Lung (tissue), 12 donors: ENCODE data around the gene CLK2. TPM values are rescaled to one million over a fixed set of nuclear protein-coding genes. Genes with fewer than 3 reads are reported as not detected.
A peak's percentile ranks its signal among the peaks of the same experiment; 100 is the strongest.

Source experiments
- ATAC-seq: fragments of 200-7000 bp; cut with Tn5 transposase; one replicate; pipeline ENCODE4 v1.9.1; 2020; ENCODE audit warnings: moderate number of reproducible peaks; ENCODE audit not compliant: insufficient read depth, low FRiP score
- DNase-seq, 3 donors: peaks; one replicate each; pipeline ENCODE4 v3.0.0-alpha.2; 2013 to 2017
- H3K27ac ChIP-seq, 2 donors: one replicate each; pipeline ENCODE4 v1.5.1; 2013; ENCODE audit warnings: mild to moderate bottlenecking in 2 of 2, moderate library complexity in 2 of 2, control low read depth in 1 of 2, inconsistent platforms in 1 of 2, low read depth in 1 of 2, low read length in 1 of 2
- H3K27me3 ChIP-seq, 3 donors: one replicate each; pipeline ENCODE4 v1.5.1; 2013; ENCODE audit warnings: low read length in 2 of 3; ENCODE audit not compliant: control insufficient read depth in 3 of 3, insufficient read depth in 3 of 3
- H3K36me3 ChIP-seq, 4 donors: one replicate each; pipeline ENCODE4 v1.5.1; 2013; ENCODE audit warnings: low read length in 4 of 4, mild to moderate bottlenecking in 1 of 4, moderate library complexity in 1 of 4; ENCODE audit not compliant: control insufficient read depth in 4 of 4, insufficient read depth in 4 of 4
- H3K4me1 ChIP-seq, 5 donors: one replicate each; pipeline ENCODE4 v1.5.1; 2013; ENCODE audit warnings: low read length in 5 of 5, mild to moderate bottlenecking in 2 of 5, moderate library complexity in 1 of 5; ENCODE audit not compliant: control insufficient read depth in 5 of 5, insufficient read depth in 5 of 5
- H3K4me3 ChIP-seq: one replicate; pipeline ENCODE4 v1.5.1; 2013; ENCODE audit warnings: mild to moderate bottlenecking, control low read depth, moderate library complexity
- H3K9ac ChIP-seq, 2 donors: one replicate each; pipeline ENCODE4 v1.5.1; 2013; ENCODE audit warnings: low read length in 2 of 2, control low read depth in 1 of 2; ENCODE audit not compliant: insufficient read depth in 1 of 2
- H3K9me3 ChIP-seq, 4 donors: one replicate each; pipeline ENCODE4 v1.5.1; 2013; ENCODE audit warnings: low read length in 3 of 4, mild to moderate bottlenecking in 1 of 4, moderate library complexity in 1 of 4; ENCODE audit not compliant: control insufficient read depth in 4 of 4, insufficient read depth in 3 of 4
- CTCF ChIP-seq: IDR thresholded peaks from 2 replicates; pipeline ENCODE4 v1.5.1; 2012; ENCODE audit warnings: mild to moderate bottlenecking; ENCODE audit errors: control extremely low read depth, extremely low read depth
- WGBS, 2 donors: extraction: QIAGEN DNeasy Blood & Tissue Kit; methylation state at CpG; one replicate each; pipeline ENCODE4 v1.1.7; 2013; 5-methylcytosine and 5-hydroxymethylcytosine counted together
- polyA plus RNA-seq, 2 donors: library from polyadenylated mRNA; stranded (reverse); fragments of 200-250 nt; gene quantifications; one replicate each; pipeline ENCODE4 v1.2.1, GENCODE V29; 2013
- total RNA-seq, 2 donors: library from RNA; depleted of rRNA in 1 of 2; stranded (reverse); fragments of >200 nt in 1 of 2; gene quantifications; one replicate each; pipeline ENCODE4 v1.2.1, GENCODE V29; 2014 to 2021
- donor health status: control.
- donor health status: control.
- donor health status: Bipolar disorder and iron deficiency.
- donor health status: healthy.
- donor health status: DM: yes; HTN: yes; CAD: no.

The CLK2 gene
- total and polyA plus RNA-seq, 4 donors = 41.1 to 56.5 (median 54.2) TPM

- Histone ChIP-seq H3K4me1 (peaks cover 0 to 15% (median 5%) of the 10 kb centered on the region in 5 donors), H3K27ac (no peak overlapping the region), H3K9ac (no peak overlapping the region), H3K9me3 (no peaks in the 10 kb centered on the region), H3K27me3 (no peaks in the 10 kb centered on the region), H3K4me3 (no peak overlapping the region), H3K36me3 (peaks cover 40 to 60% (median 48%) of the 10 kb centered on the region in 4 donors)
- 95 to 96% methylated on average over 21 of the region's 21 CpGs for WGBS, 2 donors
- ATAC-seq (no peak), DNase-seq (no peak)
- no peak for TF ChIP-seq CTCF
Observed at GRCh38 chr1:155269381-155269780, 3.9 kb downstream of the CLK2 start.

- no peak for DNase-seq
- H3K36me3 ChIP-seq = peaks cover 44 to 66% (median 53%) of the 10 kb centered on the region in 4 donors
Observed at GRCh38 chr1:155268630-155269029, 4.7 kb downstream of the CLK2 start.

GRCh38 chr1:155267373-155267772 is 5.9 kb downstream of the CLK2 start:
- H3K4me3 ChIP-seq = no peak overlapping the region
- peaks cover 44 to 68% (median 56%) of the 10 kb centered on the region in 4 donors for H3K36me3 ChIP-seq
- H3K4me1 ChIP-seq = peaks cover 0 to 12% (median 3%) of the 10 kb centered on the region in 5 donors
- no peaks in the 10 kb centered on the region for H3K9me3 ChIP-seq
- ATAC-seq = no peak
- H3K27me3 ChIP-seq = no peaks in the 10 kb centered on the region
- peak overlapping the region in 1 of 2 donors; percentile 7 for H3K27ac ChIP-seq
- no peak overlapping the region for H3K9ac ChIP-seq
- WGBS, 2 donors = 92 to 97% methylated on average over 2 of the region's 2 CpGs
- DNase-seq = no peak
- TF ChIP-seq CTCF = no peak

More at GRCh38 chr1:155268630-155269029, 4.7 kb downstream of the CLK2 start:
- Histone ChIP-seq H3K4me3 (no peak overlapping the region), H3K27me3 (no peaks in the 10 kb centered on the region), H3K27ac (no peak overlapping the region), H3K4me1 (peaks cover 0 to 12% (median 5%) of the 10 kb centered on the region in 5 donors), H3K9me3 (no peaks in the 10 kb centered on the region), H3K9ac (no peak overlapping the region)
- TF ChIP-seq CTCF = no peak
- no peak for ATAC-seq
- 94 to 96% methylated on average over 21 of the region's 21 CpGs for WGBS, 2 donors

- Histone ChIP-seq H3K27me3 (no peaks in the 10 kb centered on the region), H3K27ac (no peak overlapping the region), H3K9me3 (no peaks in the 10 kb centered on the region), H3K4me1 (peaks cover 0 to 8% (median under 1%) of the 10 kb centered on the region in 5 donors), H3K36me3 (peaks cover 44 to 66% (median 55%) of the 10 kb centered on the region in 4 donors), H3K9ac (no peak overlapping the region), H3K4me3 (no peak overlapping the region)
- DNase-seq = no peak
- WGBS, 2 donors = 90 to 91% methylated on average over 6 of the region's 6 CpGs
- TF ChIP-seq CTCF = no peak
- ATAC-seq = no peak
Observed at GRCh38 chr1:155266553-155266952, 6.8 kb downstream of the CLK2 start.
